HG03469 (cell line): Measurements from ENCODE around the gene TRIM52.
"Not testable (repeated sequence)": the region's sequence is repeated elsewhere in the genome, so short reads cannot be mapped to it uniquely, and the experiment has no call there.

ENCODE experiments used
- ATAC-seq: cut with Tn5 transposase; IDR thresholded peaks from one replicate; pipeline ENCODE4 v1.9.1; 2021; ENCODE audit warnings: mild to moderate bottlenecking, moderate library complexity, moderate number of reproducible peaks; ENCODE audit not compliant: unreplicated experiment

The TRIM52 gene

DNA sequence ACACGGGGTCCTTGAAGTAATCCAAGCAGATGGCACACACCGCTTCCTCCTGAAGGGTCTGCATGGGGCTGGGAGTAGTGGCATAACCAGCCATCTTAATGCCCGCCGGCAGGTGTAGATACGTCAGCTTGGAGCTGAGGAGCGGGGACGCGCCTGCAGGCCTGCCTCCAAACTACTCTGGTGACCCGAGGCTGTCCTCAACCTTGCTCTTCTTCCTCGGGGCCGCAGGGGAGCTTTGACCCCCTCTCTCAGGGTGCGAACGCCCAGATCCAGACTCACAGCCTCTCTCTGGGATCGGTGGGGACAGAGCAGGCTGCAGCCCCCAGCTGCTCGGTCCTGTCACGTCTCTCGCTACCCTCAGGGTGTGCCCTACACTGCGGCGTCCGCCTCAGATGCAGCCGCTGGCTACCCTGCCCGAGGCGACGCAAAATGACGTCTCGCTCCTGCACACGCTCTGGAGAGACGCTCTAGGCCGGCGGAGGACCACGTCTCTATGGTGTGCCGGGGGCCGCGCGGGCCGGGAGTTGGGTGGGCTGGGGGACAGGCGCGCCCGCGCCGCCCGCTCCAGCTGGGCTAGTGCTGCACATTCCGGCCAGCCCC lies at the start of gene TRIM52:
TSS of gene TRIM52 (minus strand) at position 424 of the 600 bp plus-strand sequence. CDS start at position 94, 330 bp downstream.
- ATAC-seq, result peak; percentile 78

- peak; percentile 60 for ATAC-seq
Observed at GRCh38 chr5:181287331-181287730, 26.4 kb upstream of the TRIM52 start.

DNA sequence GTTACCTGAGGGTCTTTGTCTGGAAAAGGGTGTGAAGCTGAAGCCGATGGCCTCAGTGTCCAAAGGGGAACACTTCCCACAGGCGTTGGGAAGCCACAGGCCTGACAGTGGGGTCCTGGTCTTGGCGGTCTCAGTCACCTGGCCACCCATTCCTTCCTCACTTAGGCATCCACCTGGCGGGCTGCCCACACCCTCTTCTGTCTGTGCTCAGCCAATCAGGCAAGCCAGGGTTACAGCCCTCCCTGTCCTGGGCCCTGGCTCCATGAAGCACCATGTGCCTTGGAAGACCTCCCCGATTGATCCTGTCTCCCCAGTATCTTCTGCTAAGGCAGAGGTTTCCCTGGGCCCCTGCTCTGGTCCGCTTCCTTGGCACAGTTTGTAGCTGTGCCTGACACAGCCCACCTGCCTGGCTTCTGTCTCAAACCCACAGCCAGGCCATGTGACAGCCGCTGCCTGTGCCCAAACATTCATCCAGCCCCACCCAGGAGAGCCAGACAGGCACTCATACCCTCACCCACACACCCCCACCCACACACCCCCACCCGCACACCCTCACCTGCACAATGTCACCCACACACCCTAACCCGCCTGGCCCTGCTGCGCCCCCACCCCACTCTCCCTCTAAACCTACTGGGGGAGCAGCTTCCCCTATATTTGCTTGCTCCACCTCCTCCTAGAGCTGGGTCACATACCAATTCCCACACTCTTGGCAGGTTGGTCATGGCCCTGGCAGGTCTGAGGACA lies 25.2 kb upstream of the TRIM52 start:
- not testable (repeated sequence) for ATAC-seq

GRCh38 chr5:181283841-181284755 lies 23.2 kb upstream of the TRIM52 start:
- ATAC-seq, result not testable (repeated sequence)

- no peak for ATAC-seq
Observed at GRCh38 chr5:181283347-181283746, 22.4 kb upstream of the TRIM52 start.

GRCh38 chr5:181282874-181283273 lies 21.9 kb upstream of the TRIM52 start:
- ATAC-seq, result no peak

DNA sequence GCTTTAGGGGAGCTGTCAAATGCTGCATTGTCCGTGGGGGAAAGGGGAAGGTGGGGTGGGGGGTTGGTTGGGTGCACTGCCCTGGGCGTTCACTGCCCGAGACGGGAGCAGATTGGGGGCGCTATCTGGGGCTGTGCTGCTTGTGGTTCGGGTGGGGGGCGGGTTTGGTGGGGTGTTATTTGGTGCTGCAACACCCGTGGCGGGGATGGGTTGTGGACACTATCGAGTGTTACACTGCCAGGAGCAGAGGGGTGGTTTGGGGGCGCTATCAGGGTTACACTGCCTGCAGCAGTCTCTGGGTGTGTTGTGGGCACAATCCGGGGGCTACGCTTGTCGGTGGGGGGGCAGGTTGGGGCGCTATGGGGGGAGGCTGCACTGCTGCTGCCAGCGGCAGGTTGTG lies 21.5 kb upstream of the TRIM52 start:
- not testable (repeated sequence) for ATAC-seq

DNA sequence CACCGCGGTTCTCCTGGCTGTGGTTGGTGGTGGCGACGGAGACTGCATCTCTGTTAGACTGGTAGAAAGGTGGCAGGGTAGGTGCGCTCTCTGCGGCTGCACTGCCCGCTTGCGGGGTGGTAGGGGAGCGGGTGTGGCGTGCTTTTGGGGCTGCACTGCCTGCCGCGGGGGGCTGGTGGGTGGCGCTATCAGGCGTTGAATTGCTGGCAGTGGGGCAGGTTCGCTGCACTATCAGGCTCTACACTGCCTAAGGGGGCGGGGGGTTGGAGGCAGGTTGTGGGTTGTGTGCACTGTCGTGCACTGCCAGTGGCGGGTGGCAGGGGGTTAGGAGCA lies 21.0 kb upstream of the TRIM52 start:
- no peak for ATAC-seq

- ATAC-seq, result no peak
Observed at GRCh38 chr5:181281077-181281983, 20.4 kb upstream of the TRIM52 start.

GRCh38 chr5:181280251-181280762 lies 19.4 kb upstream of the TRIM52 start:
- ATAC-seq, result no peak

DNA sequence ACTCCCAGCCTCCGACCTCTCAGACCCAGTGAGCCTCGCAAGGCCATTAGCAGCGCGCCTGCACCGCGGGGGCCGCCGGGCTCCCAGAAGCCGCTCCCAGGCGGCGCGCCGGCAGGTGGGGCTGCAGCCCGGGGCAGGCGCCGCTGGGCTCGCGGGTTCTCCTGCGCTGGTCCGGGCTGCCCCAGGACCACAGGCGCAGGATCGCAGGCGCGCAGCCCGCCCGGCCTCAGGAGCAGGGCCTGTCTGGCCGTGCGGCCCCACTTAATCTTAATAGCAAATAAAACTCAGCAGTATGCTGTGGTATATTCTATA lies 12.4 kb upstream of the TRIM52 start:
- not testable (repeated sequence) for ATAC-seq

GRCh38 chr5:181271081-181271480 lies 10.1 kb upstream of the TRIM52 start:
- ATAC-seq, result no peak

- not testable (repeated sequence) for ATAC-seq
Observed at GRCh38 chr5:181267907-181268306, 7.0 kb upstream of the TRIM52 start.

DNA sequence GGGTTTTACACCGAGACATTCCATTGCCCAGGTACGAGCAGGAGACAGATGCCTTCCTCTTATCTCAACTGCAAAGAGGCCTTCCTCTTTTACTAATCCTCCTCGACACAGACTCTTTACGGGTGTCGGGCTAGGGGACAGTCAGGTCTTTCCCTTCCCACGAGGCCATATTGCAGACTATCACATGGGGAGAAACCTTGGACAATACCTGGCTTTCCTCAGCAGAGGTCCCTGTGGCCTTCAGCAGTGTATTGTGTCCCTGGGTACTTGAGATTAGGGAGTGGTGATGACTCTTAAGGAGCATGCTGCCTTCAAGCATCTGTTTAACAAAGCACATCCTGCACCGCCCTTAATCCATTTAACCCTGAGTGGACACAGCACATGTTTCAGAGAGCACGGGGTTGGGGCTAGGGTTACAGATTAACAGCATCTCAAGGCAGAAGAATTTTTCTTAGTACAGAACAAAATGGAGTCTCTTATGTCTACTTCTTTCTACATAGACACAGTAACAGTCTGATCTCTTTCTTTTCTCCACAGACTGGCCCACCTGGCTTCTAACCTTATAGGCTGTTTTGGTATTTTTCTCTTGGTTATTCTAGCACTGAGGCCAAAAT lies 6.5 kb upstream of the TRIM52 start:
- not testable (repeated sequence) for ATAC-seq

DNA sequence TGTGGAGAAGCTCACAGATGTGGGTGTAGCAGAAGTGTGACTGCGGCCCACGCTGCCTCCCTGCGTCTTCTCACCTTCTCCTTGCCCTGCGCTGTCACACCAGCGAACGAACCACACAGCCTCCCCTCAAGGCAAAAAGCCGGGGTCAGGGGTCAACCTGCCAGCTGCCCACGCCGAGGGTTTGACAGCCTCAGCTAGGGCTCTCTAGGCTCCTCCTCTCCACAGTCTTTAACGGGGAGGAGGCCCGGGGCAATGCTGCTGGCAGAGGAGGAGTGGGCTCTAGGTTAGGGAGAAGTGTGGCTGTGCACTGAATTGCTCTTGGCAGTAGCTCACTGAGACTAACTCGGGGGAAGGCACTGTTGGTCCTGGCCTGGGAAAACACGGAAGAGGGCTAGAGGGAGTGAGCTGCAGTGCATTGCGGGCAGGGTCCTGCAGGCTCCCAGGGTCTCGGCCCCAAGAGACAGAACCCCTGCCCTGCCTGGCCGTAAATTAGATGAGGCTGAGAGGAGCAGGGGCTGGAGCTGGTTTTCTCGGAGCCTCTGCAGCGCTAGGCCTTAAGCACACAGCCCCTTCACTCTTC lies 4.2 kb upstream of the TRIM52 start:
- ATAC-seq, result no peak

DNA sequence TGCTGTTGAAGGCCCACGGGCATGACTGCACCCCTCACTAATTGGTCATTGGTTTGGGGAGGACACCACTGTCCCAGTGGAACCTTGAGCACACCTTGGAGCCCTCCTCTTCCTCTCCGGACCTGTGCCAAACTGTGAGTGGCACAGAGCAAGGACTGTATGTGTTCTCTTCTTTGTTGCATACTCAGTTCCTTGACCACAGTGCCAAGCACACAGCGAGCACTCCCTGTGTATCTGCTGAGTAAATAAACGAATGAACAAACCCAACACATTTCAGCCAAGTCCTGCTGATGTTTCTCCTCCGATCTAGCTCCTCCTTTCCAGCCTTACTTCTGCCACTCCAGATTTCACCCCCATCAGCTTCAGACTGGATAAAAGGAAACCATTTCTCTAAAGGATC lies 2.7 kb upstream of the TRIM52 start:
- no peak for ATAC-seq

- ATAC-seq, result no peak
Observed at GRCh38 chr5:181261320-181262049, 542 bp upstream of the TRIM52 start.

GRCh38 chr5:181259974-181260719 lies 796 bp downstream of the TRIM52 start:
- no peak for ATAC-seq
